Endodermal cell (in vitro differentiated cells): ENCODE results near the gene KCNE2. TPM values are rescaled to one million over a fixed set of nuclear protein-coding genes. Genes with fewer than 3 reads are reported as not detected.

Experiments used
- DNase-seq: peaks from one replicate; pipeline ENCODE4 v3.0.0-alpha.2; 2017
- H3K27ac ChIP-seq: 2 replicates; pipeline ENCODE4 v1.5.1; 2013; ENCODE audit warnings: mild to moderate bottlenecking, low read depth, low read length, moderate library complexity
- H3K27me3 ChIP-seq: 2 replicates; pipeline ENCODE4 v1.6.1; 2013; ENCODE audit warnings: mild to moderate bottlenecking, low read length, moderate library complexity; ENCODE audit not compliant: insufficient read depth, control insufficient read depth, poor library complexity, severe bottlenecking
- H3K36me3 ChIP-seq: 2 replicates; pipeline ENCODE4 v1.7.0; 2013; ENCODE audit warnings: mild to moderate bottlenecking, low read length, moderate library complexity; ENCODE audit not compliant: control insufficient read depth, insufficient read depth
- H3K4me1 ChIP-seq: one replicate; pipeline ENCODE4 v1.7.0; 2013; ENCODE audit warnings: low read length; ENCODE audit not compliant: control insufficient read depth, insufficient read depth
- H3K4me3 ChIP-seq: 2 replicates; pipeline ENCODE4 v1.5.1; 2013; ENCODE audit warnings: mild to moderate bottlenecking, low read length, moderate library complexity
- H3K9ac ChIP-seq: 2 replicates; pipeline ENCODE4 v1.6.1; 2013; ENCODE audit warnings: mild to moderate bottlenecking, low read length, moderate library complexity; ENCODE audit not compliant: poor library complexity, severe bottlenecking; ENCODE audit errors: extremely low read depth
- H3K9me3 ChIP-seq: 2 replicates; pipeline ENCODE4 v1.6.1; 2013; ENCODE audit warnings: mild to moderate bottlenecking, low read length, moderate library complexity; ENCODE audit not compliant: control insufficient read depth
- H3K27ac Mint-ChIP-seq: 2 replicates; pipeline ENCODE4 v1.8.0; 2020; ENCODE audit warnings: mixed read lengths
- H3K27me3 Mint-ChIP-seq: 2 replicates; pipeline ENCODE4 v1.8.0; 2021; ENCODE audit warnings: mild to moderate bottlenecking, mixed read lengths; ENCODE audit not compliant: insufficient read depth
- H3K36me3 Mint-ChIP-seq: 2 replicates; pipeline ENCODE4 v1.8.0; 2020; ENCODE audit warnings: low read depth, mixed read lengths
- H3K4me1 Mint-ChIP-seq: 2 replicates; pipeline ENCODE4 v1.8.0; 2020; ENCODE audit warnings: mixed read lengths
- H3K4me3 Mint-ChIP-seq: 2 replicates; pipeline ENCODE4 v1.8.0; 2020; ENCODE audit warnings: mild to moderate bottlenecking, moderate library complexity, mixed read lengths
- H3K9me3 Mint-ChIP-seq: 2 replicates; pipeline ENCODE4 v1.8.0; 2020; ENCODE audit warnings: mild to moderate bottlenecking, mixed read lengths
- CTCF ChIP-seq: fragments of 200-600 bp; sonication (generic); conservative IDR thresholded peaks from 2 replicates; pipeline ENCODE4 v1.5.0; 2021; ENCODE audit warnings: antibody characterized with exemption, mild to moderate bottlenecking
- WGBS, 2 experiments: methylation state at CpG; one replicate each; pipeline versions ENCODE4 v1.1.5 to v1.1.7; 2013; ENCODE audit warnings: missing lambda C conversion rate in 2 of 2, mixed read lengths in 1 of 2; ENCODE audit not compliant: insufficient coverage in 1 of 2, insufficient read length in 1 of 2; 5-methylcytosine and 5-hydroxymethylcytosine counted together
- total RNA-seq, 2 donors: library from RNA; stranded (reverse); fragmentation: NEBNext Ultra II Directional in 1 of 2; extraction: Animal tissue kit (Norgen Biotek cat#: 25700) in 1 of 2; gene quantifications; 2 replicates in 1 of 2; 3 replicates in 1 of 2; pipeline ENCODE4 v1.2.1, GENCODE V29; 2021

KCNE2 gene
- total RNA-seq, 2 donors from 2014 or later = 0.59 to 3.8 TPM

GRCh38 chr21:34340061-34340460 lies 23.7 kb upstream of the KCNE2 start:
- Histone ChIP-seq H3K9ac (no peak overlapping the region), H3K9me3 (no peaks in the 10 kb centered on the region), H3K4me3 (no peak overlapping the region), H3K4me1 (no peaks in the 10 kb centered on the region), H3K27ac (no peak overlapping the region), H3K27me3 (no peaks in the 10 kb centered on the region), H3K36me3 (no peaks in the 10 kb centered on the region)
- peak; percentile 20 for DNase-seq
- 100% methylated on average over 2 of the region's 3 CpGs; no CpG with 5 or more reads in 1 of the 2 experiments for whole genome bisulfite sequencing, 2 experiments
- Mint-ChIP-seq H3K27ac (no peak overlapping the region), H3K9me3 (no peaks in the 10 kb centered on the region), H3K4me3 (no peak overlapping the region), H3K4me1 (peaks cover 4% of the 10 kb centered on the region), H3K36me3 (no peaks in the 10 kb centered on the region), H3K27me3 (no peaks in the 10 kb centered on the region)
- no peak for TF ChIP-seq CTCF

- H3K4me1 ChIP-seq = no peaks in the 10 kb centered on the region
- no peaks in the 10 kb centered on the region for H3K36me3 ChIP-seq
- DNase-seq = peak; percentile 32
- no peaks in the 10 kb centered on the region for H3K9me3 ChIP-seq
- Mint-ChIP-seq H3K27ac (no peak overlapping the region), H3K36me3 (no peaks in the 10 kb centered on the region), H3K27me3 (no peaks in the 10 kb centered on the region), H3K9me3 (no peaks in the 10 kb centered on the region), H3K4me3 (no peak overlapping the region), H3K4me1 (no peaks in the 10 kb centered on the region)
- WGBS, 2 experiments = 96 to 100% methylated on average over 4 to 5 of the region's 5 CpGs
- no peak for TF ChIP-seq CTCF
- no peak overlapping the region for H3K4me3 ChIP-seq
- H3K9ac ChIP-seq = no peak overlapping the region
- no peaks in the 10 kb centered on the region for H3K27me3 ChIP-seq
- no peak overlapping the region for H3K27ac ChIP-seq
These were observed 21.3 kb upstream of the KCNE2 start for GRCh38 chr21:34342476-34342875.

GRCh38 chr21:34343347-34343746 lies 20.5 kb upstream of the KCNE2 start:
- H3K9ac ChIP-seq = no peak overlapping the region
- no peaks in the 10 kb centered on the region for H3K36me3 Mint-ChIP-seq

More at GRCh38 chr21:34343347-34343746, 20.5 kb upstream of the KCNE2 start:
- DNase-seq = peak; percentile 38
- no peaks in the 10 kb centered on the region for H3K9me3 ChIP-seq
- Mint-ChIP-seq H3K27me3 (no peaks in the 10 kb centered on the region), H3K4me3 (no peak overlapping the region), H3K9me3 (peaks cover 2% of the 10 kb centered on the region), H3K27ac (no peak overlapping the region), H3K4me1 (no peaks in the 10 kb centered on the region)
- H3K4me3 ChIP-seq = no peak overlapping the region
- H3K4me1 ChIP-seq = no peaks in the 10 kb centered on the region
- TF ChIP-seq CTCF = no peak
- H3K27ac ChIP-seq = no peak overlapping the region
- 85 to 89% methylated on average over 7 of the region's 7 CpGs for WGBS, 2 experiments
- no peaks in the 10 kb centered on the region for H3K36me3 ChIP-seq
- no peaks in the 10 kb centered on the region for H3K27me3 ChIP-seq
